Measurements from ENCODE around the gene ATG9A.

DNA sequence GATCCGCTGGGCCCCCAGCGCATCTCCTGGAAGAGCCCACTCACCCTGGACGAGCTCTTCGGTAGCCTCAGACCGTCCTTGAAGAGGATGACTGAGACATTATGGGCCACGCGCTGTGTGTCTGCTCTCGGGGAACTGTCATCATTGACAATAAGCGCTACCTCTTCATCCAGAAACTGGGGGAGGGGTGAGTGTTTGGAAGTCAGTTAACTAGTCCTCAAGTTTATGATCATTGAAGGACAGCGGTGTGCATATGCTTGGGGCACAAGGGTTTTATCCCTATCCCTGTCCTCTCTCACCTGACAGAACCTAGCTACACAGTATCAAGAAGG, 16.4 kb upstream of the ATG9A start:
- TF ChIP-seq, protein P1, sequence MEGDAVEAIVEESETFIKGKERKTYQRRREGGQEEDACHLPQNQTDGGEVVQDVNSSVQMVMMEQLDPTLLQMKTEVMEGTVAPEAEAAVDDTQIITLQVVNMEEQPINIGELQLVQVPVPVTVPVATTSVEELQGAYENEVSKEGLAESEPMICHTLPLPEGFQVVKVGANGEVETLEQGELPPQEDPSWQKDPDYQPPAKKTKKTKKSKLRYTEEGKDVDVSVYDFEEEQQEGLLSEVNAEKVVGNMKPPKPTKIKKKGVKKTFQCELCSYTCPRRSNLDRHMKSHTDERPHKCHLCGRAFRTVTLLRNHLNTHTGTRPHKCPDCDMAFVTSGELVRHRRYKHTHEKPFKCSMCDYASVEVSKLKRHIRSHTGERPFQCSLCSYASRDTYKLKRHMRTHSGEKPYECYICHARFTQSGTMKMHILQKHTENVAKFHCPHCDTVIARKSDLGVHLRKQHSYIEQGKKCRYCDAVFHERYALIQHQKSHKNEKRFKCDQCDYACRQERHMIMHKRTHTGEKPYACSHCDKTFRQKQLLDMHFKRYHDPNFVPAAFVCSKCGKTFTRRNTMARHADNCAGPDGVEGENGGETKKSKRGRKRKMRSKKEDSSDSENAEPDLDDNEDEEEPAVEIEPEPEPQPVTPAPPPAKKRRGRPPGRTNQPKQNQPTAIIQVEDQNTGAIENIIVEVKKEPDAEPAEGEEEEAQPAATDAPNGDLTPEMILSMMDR (IDR thresholded peaks at IDR 0.05): no peak
- TF ChIP-seq POLR2A (IDR thresholded peaks at IDR 0.05): no peak

All from vagina (tissue), 2 donors.